Tibial nerve (tissue), 3 donors: Measurements from ENCODE around the gene DEPP1.
A peak's percentile ranks its signal among the peaks of the same experiment; 100 is the strongest.

Source experiments
- POLR2A ChIP-seq, 2 donors: fragments of 450-650 bp; IDR thresholded peaks; one replicate each; pipeline ENCODE4 v1.6.1; 2017; ENCODE audit warnings: antibody characterized with exemption in 2 of 2, mild to moderate bottlenecking in 2 of 2, moderate library complexity in 2 of 2
- TF ChIP-seq, protein P1 (sequence below), 5 experiments: fragments of 200-600 bp in 3 of 5; fragments of 450-650 bp in 2 of 5; sonication (generic) in 3 of 5; IDR thresholded peaks; one replicate each; pipeline ENCODE4 v1.5.1; 2016 to 2019; ENCODE audit warnings: antibody characterized with exemption in 5 of 5, mild to moderate bottlenecking in 3 of 5, moderate library complexity in 2 of 5

DNA sequence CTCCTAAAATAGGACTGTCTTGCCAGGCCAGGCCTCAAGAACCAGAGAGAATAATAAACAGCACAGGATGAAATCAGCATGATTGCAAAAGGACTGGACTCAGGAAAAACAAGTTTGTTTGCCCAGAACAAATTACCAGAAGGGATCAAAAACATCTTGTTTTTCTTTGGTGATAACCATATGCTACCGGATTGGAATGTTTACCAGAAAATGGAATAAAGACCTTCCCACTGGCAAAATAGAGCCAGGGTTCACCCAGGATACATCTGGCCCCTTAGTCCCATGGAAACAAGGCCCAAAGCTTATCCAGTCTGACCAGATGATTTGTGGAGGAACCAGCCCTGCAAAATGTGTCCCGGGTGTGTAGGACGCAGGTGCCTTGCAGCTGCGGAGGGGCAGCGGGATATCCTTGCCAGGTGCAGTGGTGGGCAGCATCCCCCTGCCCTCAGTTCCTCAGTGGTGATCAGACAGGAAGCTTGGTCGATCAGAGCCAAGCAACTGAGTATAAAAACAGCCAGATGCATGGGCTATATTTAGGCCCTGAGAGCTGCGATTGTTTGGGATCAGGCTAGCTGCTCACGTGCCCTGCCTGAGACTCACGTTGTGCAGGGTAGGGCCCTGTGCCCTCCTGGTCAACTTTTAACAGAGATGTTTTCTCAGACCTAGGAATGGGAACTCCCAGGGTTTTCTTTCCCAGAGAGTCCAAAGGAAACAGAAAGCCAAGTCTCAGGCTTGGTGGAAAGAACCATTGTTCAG is 17.5 kb upstream of the DEPP1 start:
- peak in 1 of 2 donors; percentile 6 for TF ChIP-seq POLR2A (IDR thresholded peaks at IDR 0.05)
- TF ChIP-seq, protein P1, sequence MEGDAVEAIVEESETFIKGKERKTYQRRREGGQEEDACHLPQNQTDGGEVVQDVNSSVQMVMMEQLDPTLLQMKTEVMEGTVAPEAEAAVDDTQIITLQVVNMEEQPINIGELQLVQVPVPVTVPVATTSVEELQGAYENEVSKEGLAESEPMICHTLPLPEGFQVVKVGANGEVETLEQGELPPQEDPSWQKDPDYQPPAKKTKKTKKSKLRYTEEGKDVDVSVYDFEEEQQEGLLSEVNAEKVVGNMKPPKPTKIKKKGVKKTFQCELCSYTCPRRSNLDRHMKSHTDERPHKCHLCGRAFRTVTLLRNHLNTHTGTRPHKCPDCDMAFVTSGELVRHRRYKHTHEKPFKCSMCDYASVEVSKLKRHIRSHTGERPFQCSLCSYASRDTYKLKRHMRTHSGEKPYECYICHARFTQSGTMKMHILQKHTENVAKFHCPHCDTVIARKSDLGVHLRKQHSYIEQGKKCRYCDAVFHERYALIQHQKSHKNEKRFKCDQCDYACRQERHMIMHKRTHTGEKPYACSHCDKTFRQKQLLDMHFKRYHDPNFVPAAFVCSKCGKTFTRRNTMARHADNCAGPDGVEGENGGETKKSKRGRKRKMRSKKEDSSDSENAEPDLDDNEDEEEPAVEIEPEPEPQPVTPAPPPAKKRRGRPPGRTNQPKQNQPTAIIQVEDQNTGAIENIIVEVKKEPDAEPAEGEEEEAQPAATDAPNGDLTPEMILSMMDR (IDR thresholded peaks at IDR 0.05): no peak
